GM21360 (cell line): ENCODE results near the gene PDIK1L.

ENCODE experiments used
- ATAC-seq: cut with Tn5 transposase; IDR thresholded peaks from one replicate; pipeline ENCODE4 v1.9.1; 2021; ENCODE audit warnings: mild to moderate bottlenecking, moderate library complexity; ENCODE audit not compliant: unreplicated experiment

PDIK1L gene

GRCh38 chr1:26121854-26122773 is 10.5 kb downstream of the PDIK1L start:
- ATAC-seq: no peak

GRCh38 chr1:26122988-26123973 is 11.7 kb downstream of the PDIK1L start:
- ATAC-seq: no peak

- ATAC-seq: no peak
Observed at GRCh38 chr1:26124418-26125331, 13.1 kb downstream of the PDIK1L start.

GRCh38 chr1:26125382-26125781 is 13.8 kb downstream of the PDIK1L start:
- ATAC-seq: no peak

- no peak for ATAC-seq
Observed at GRCh38 chr1:26125946-26126320, 14.3 kb downstream of the PDIK1L start.

GRCh38 chr1:26126321-26127084 is 14.9 kb downstream of the PDIK1L start:
- ATAC-seq: no peak

GRCh38 chr1:26127235-26128163 is 15.9 kb downstream of the PDIK1L start:
- no peak for ATAC-seq

- no peak for ATAC-seq
Observed at GRCh38 chr1:26129778-26130177, 18.2 kb downstream of the PDIK1L start.

- ATAC-seq: no peak
Observed at GRCh38 chr1:26130695-26131094, 19.1 kb downstream of the PDIK1L start.

GRCh38 chr1:26132128-26132833 is 20.7 kb downstream of the PDIK1L start:
- ATAC-seq: no peak

GRCh38 chr1:26132834-26133167 is 21.2 kb downstream of the PDIK1L start:
- ATAC-seq: no peak

- no peak for ATAC-seq
Observed at GRCh38 chr1:26134466-26134865, 22.8 kb downstream of the PDIK1L start.

- ATAC-seq: no peak
Observed at GRCh38 chr1:26138974-26139558, 27.4 kb downstream of the PDIK1L start.

- no peak for ATAC-seq
Observed at GRCh38 chr1:26142159-26142558, 30.5 kb downstream of the PDIK1L start.

GRCh38 chr1:26145041-26145959 is 33.7 kb downstream of the PDIK1L start:
- ATAC-seq: no peak

GRCh38 chr1:26145960-26146294 is 34.3 kb downstream of the PDIK1L start:
- ATAC-seq: no peak

- no peak for ATAC-seq
Observed at GRCh38 chr1:26148887-26149286, 37.3 kb downstream of the PDIK1L start.
